GM21723 (cell line): Measurements from ENCODE around the gene PRCD.
A peak's percentile ranks its signal among the peaks of the same experiment; 100 is the strongest.
"Not testable (repeated sequence)": the region's sequence is repeated elsewhere in the genome, so short reads cannot be mapped to it uniquely, and the experiment has no call there.

Experiments used
- ATAC-seq: cut with Tn5 transposase; IDR thresholded peaks from one replicate; pipeline ENCODE4 v1.9.1; 2021; ENCODE audit warnings: mild to moderate bottlenecking, moderate library complexity; ENCODE audit not compliant: unreplicated experiment

Gene PRCD

GRCh38 chr17:76551685-76552084 is 11.8 kb downstream of the PRCD start:
- no peak for ATAC-seq

- no peak for ATAC-seq
Measured at GRCh38 chr17:76553178-76553908, 13.5 kb downstream of the PRCD start.

- no peak for ATAC-seq
Measured at GRCh38 chr17:76554131-76554530, 14.3 kb downstream of the PRCD start.

- peak; percentile 24 for ATAC-seq
Measured at GRCh38 chr17:76556765-76557367, 17.0 kb downstream of the PRCD start.

GRCh38 chr17:76557368-76558197 is 17.7 kb downstream of the PRCD start:
- peak; percentile 75 for ATAC-seq

GRCh38 chr17:76558198-76559095 is 18.6 kb downstream of the PRCD start:
- ATAC-seq: no peak

GRCh38 chr17:76559460-76559859 is 19.6 kb downstream of the PRCD start:
- ATAC-seq: not testable (repeated sequence)

- ATAC-seq: no peak
Measured at GRCh38 chr17:76560036-76560876, 20.4 kb downstream of the PRCD start.

GRCh38 chr17:76560877-76561221 is 21.0 kb downstream of the PRCD start:
- no peak for ATAC-seq

- ATAC-seq: no peak
Measured at GRCh38 chr17:76561332-76561731, 21.5 kb downstream of the PRCD start.

- ATAC-seq: no peak
Measured at GRCh38 chr17:76561799-76562268, 22.0 kb downstream of the PRCD start.

- ATAC-seq: no peak
Measured at GRCh38 chr17:76562734-76563148, 22.9 kb downstream of the PRCD start.

- ATAC-seq: not testable (repeated sequence)
Measured at GRCh38 chr17:76563359-76563758, 23.5 kb downstream of the PRCD start.

GRCh38 chr17:76564991-76565727 is 25.3 kb downstream of the PRCD start:
- ATAC-seq: not testable (repeated sequence)

GRCh38 chr17:76565728-76566612 is 26.1 kb downstream of the PRCD start:
- no peak for ATAC-seq

GRCh38 chr17:76566613-76566943 is 26.7 kb downstream of the PRCD start:
- ATAC-seq: no peak

- no peak for ATAC-seq
Measured at GRCh38 chr17:76566988-76567431, 27.2 kb downstream of the PRCD start.
